ENCODE measurements around the gene ADAMTSL1. TPM values are rescaled to one million over a fixed set of nuclear protein-coding genes. Genes with fewer than 3 reads are reported as not detected.
"Not testable (repeated sequence)": the region's sequence is repeated elsewhere in the genome, so short reads cannot be mapped to it uniquely, and the experiment has no call there.

The ADAMTSL1 gene
- polyA plus RNA-seq, 3 donors = 12.1 to 18.2 (median 14.2) TPM

GRCh38 chr9:18849890-18850677, 376.1 kb downstream of the ADAMTSL1 start:
- no peak for DNase-seq (ENCODE audit: extremely low read depth in 1 of 11, low read depth in 9 of 11, low spot score in 4 of 11)

GRCh38 chr9:18851069-18851795, 377.3 kb downstream of the ADAMTSL1 start:
- no peak for DNase-seq (ENCODE audit: extremely low read depth in 1 of 11, low read depth in 9 of 11, low spot score in 4 of 11)

- DNase-seq (ENCODE audit: extremely low read depth in 1 of 11, low read depth in 9 of 11, low spot score in 4 of 11) = no peak
Measured at GRCh38 chr9:18855656-18856055, 381.7 kb downstream of the ADAMTSL1 start.

GRCh38 chr9:18857334-18857733, 383.4 kb downstream of the ADAMTSL1 start:
- DNase-seq (ENCODE audit: extremely low read depth in 1 of 11, low read depth in 9 of 11, low spot score in 4 of 11) = no peak

GRCh38 chr9:18857769-18858168, 383.8 kb downstream of the ADAMTSL1 start:
- no peak for DNase-seq (ENCODE audit: extremely low read depth in 1 of 11, low read depth in 9 of 11, low spot score in 4 of 11)

GRCh38 chr9:18861609-18862544, 387.9 kb downstream of the ADAMTSL1 start:
- peak in 8 of 11 donors; percentile 26 to 64 (median 40) for DNase-seq (ENCODE audit: extremely low read depth in 1 of 11, low read depth in 9 of 11, low spot score in 4 of 11)

GRCh38 chr9:18863791-18864190, 389.8 kb downstream of the ADAMTSL1 start:
- no peak for DNase-seq (ENCODE audit: extremely low read depth in 1 of 11, low read depth in 9 of 11, low spot score in 4 of 11)

GRCh38 chr9:18864516-18864915, 390.6 kb downstream of the ADAMTSL1 start:
- no peak for DNase-seq (ENCODE audit: extremely low read depth in 1 of 11, low read depth in 9 of 11, low spot score in 4 of 11)

GRCh38 chr9:18865542-18865941, 391.6 kb downstream of the ADAMTSL1 start:
- no peak for DNase-seq (ENCODE audit: extremely low read depth in 1 of 11, low read depth in 9 of 11, low spot score in 4 of 11)

GRCh38 chr9:18866121-18866831, 392.3 kb downstream of the ADAMTSL1 start:
- no peak for DNase-seq (ENCODE audit: extremely low read depth in 1 of 11, low read depth in 9 of 11, low spot score in 4 of 11)

- DNase-seq (ENCODE audit: extremely low read depth in 1 of 11, low read depth in 9 of 11, low spot score in 4 of 11) = no peak
Measured at GRCh38 chr9:18869725-18870124, 395.8 kb downstream of the ADAMTSL1 start.

GRCh38 chr9:18874069-18874468, 400.1 kb downstream of the ADAMTSL1 start:
- DNase-seq (ENCODE audit: extremely low read depth in 1 of 11, low read depth in 9 of 11, low spot score in 4 of 11) = no peak

GRCh38 chr9:18874990-18875389, 401.0 kb downstream of the ADAMTSL1 start:
- DNase-seq (ENCODE audit: extremely low read depth in 1 of 11, low read depth in 9 of 11, low spot score in 4 of 11) = not testable (repeated sequence)

- no peak for DNase-seq (ENCODE audit: extremely low read depth in 1 of 11, low read depth in 9 of 11, low spot score in 4 of 11)
Measured at GRCh38 chr9:18877984-18878383, 404.0 kb downstream of the ADAMTSL1 start.

GRCh38 chr9:18881758-18882157, 407.8 kb downstream of the ADAMTSL1 start:
- no peak for DNase-seq (ENCODE audit: extremely low read depth in 1 of 11, low read depth in 9 of 11, low spot score in 4 of 11)

- DNase-seq (ENCODE audit: extremely low read depth in 1 of 11, low read depth in 9 of 11, low spot score in 4 of 11) = no peak
Measured at GRCh38 chr9:18887546-18887945, 413.6 kb downstream of the ADAMTSL1 start.

- no peak for DNase-seq (ENCODE audit: extremely low read depth in 1 of 11, low read depth in 9 of 11, low spot score in 4 of 11)
Measured at GRCh38 chr9:18888290-18888689, 414.3 kb downstream of the ADAMTSL1 start.

GRCh38 chr9:18889550-18889949, 415.6 kb downstream of the ADAMTSL1 start:
- no peak for DNase-seq (ENCODE audit: extremely low read depth in 1 of 11, low read depth in 9 of 11, low spot score in 4 of 11)

- DNase-seq (ENCODE audit: extremely low read depth in 1 of 11, low read depth in 9 of 11, low spot score in 4 of 11) = no peak
Measured at GRCh38 chr9:18890372-18890771, 416.4 kb downstream of the ADAMTSL1 start.
